HG03469 (cell line): ENCODE data around the gene U2AF1L4.

Experiments
- ATAC-seq: cut with Tn5 transposase; IDR thresholded peaks from one replicate; pipeline ENCODE4 v1.9.1; 2021; ENCODE audit warnings: mild to moderate bottlenecking, moderate library complexity, moderate number of reproducible peaks; ENCODE audit not compliant: unreplicated experiment

Gene U2AF1L4

DNA sequence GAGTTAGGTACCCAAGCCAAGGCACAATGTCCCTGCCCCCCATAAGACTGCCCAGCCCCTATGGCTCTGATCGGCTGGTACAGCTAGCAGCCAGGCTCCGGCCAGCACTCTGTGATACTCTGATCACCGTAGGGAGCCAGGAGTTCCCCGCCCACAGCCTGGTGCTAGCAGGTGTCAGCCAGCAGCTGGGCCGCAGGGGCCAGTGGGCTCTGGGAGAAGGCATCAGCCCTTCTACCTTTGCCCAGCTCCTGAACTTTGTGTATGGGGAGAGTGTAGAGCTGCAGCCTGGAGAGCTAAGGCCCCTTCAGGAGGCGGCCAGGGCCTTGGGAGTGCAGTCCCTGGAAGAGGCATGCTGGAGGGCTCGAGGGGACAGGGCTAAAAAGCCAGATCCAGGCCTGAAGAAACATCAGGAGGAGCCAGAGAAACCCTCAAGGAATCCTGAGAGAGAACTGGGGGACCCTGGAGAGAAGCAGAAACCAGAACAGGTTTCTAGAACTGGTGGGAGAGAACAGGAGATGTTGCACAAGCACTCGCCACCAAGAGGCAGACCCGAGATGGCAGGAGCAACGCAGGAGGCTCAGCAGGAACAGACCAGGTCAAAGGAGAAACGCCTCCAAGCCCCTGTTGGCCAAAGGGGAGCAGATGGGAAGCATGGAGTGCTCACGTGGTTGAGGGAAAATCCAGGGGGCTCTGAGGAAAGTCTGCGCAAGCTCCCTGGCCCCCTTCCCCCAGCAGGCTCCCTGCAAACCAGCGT is 30.4 kb downstream of the U2AF1L4 start:
- no peak for ATAC-seq

DNA sequence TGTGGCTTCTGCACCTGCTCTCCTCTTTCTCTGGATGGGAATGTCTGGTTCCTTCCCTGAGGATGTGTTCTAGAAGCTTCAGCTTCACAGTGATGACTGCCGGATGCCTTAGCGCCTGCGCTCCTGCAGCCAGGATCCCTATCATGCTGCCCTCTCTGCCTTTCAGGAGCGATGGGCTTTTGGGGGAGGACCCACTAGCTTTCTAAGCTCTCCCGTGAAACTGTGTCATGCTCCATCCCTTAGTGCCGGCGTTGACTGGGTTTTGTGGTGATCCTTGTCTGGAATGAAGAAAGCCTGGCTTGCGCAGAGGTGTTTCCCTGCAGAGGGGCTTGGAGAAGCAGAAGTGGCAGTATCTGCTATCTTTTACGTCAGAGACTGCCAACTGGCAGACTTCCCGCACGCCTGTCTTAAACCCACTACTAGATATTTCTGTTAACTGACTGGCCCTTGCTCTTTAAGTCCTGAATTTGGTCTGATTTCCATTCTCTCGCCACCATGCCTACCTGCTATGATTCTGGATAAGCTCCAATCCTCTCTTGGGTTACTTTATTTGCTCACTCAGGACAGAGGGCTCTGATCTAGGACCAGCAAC is 31.2 kb downstream of the U2AF1L4 start:
- no peak for ATAC-seq

DNA sequence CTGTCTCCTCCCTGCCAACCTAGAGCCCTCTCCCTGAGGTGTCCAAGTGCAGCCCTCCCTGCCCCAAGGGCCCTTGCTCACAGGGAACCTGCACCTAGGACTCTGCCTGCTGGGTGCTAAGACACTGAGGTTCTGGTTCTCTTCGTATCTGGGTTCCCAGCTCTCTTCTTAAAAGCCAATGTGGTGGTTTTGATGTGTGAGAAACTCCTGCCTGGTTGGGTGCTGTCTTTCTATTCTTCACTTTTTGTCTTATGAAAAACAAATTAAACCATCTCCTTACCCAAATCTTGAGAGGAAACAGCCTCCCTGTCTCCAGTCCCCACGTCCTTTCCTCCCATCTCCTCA is 31.7 kb downstream of the U2AF1L4 start:
- no peak for ATAC-seq

DNA sequence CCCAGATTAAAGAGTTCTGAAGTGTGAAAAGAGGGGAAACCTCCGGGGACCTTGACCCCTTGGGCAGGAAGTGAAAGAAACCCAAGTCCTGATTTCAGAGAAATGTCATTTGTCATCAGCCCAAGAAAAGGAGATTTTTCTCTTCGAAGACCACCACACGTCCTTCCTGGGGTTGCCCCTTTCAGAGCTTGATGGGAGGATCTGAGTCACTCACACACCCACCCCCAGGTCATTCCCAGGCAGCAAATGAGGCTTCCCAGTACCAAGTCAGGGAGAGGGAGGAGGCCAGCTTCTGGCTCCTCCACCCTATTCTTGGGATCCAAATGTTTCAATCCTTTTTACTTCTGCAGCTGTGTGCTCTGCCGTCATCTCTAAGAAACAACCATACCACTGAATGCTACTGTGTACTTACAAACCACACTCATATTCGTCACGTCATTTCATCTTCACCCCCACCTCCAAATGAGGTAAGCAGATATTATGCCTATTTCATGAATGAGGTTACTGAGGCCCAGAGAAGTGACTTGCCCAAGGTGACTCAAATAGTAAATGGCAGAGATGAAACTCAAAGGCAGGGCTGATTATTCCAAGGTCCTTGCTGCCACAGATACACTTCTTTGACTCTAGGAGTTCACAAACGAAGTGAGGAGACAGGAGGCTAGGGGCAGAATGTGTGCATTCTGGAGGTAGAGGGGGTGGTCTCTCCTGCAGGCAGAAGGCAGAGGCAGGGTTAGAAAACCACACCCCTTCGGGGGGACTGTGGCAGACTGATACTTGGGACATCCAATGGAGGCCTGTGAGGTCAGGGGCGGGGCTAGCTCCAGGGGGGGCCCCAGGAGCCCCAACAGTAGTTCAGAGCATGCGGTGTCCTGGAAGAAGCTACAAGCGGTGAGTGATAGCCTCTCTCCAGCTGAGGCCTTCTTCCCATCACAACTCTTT is 32.4 kb downstream of the U2AF1L4 start:
- ATAC-seq, result no peak

DNA sequence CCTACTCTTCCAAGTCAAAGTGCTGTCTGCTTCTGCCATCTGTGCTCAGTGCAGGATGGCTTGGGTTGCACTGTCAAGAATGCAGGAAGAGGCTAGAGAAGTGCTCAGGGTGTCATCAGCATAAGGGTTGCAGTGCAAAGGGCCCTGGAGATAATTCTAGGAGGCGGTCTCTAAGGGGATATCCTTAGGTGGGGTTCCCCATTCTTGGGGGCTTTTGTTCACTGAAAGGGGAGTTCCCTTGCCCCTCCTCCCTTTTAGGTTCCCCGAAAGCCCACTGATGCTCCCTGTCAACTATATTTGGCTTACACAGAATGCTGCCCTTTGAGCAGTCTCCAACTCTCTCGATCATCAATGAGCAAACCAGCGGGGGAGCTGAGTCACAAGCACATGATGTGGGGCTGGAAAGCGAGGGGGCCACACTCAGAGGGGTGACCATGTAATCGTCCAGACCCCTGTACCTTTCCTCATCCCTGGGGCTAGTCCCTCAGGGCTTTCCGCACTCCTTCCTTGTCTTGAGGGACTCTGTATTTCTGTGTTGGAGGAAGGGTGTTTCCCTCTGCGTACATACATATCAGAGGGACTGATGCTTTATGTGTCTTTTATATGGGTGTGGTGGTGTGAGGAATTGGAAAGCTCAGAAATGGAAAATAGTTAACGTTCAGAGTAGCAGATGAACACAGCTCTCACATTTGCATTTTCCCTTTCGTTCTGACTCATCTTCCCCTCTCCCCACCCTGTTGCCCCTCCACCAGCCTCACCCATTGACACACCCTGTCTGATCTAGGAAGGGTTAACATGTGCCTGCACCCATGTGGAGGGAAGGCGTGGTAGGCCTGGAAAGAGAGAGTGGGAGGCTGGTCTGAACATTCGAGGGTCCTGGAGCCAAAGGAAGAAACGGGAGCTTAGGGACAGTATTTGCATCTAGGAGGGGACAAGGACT is 34.2 kb downstream of the U2AF1L4 start:
- peak; percentile 24 for ATAC-seq

DNA sequence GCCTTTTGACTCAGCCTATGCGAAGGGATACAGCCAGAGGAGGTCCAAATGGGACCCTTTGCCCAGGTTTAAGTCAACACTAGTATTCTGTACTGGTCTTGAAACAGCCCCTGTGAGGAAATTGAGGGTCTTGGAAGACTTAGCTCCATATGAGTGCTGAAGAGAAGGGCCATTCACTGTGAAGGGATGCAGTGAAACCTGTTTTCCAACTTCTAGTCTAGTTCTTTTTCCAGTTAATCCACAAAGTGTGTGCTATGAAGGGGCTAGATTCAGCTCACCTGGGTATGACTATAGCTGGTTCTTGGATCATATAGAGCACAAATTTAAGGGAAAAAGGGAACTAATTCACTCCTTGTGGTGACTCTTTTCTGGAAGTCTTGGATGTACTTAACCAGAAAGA is 36.8 kb downstream of the U2AF1L4 start:
- ATAC-seq, result no peak

DNA sequence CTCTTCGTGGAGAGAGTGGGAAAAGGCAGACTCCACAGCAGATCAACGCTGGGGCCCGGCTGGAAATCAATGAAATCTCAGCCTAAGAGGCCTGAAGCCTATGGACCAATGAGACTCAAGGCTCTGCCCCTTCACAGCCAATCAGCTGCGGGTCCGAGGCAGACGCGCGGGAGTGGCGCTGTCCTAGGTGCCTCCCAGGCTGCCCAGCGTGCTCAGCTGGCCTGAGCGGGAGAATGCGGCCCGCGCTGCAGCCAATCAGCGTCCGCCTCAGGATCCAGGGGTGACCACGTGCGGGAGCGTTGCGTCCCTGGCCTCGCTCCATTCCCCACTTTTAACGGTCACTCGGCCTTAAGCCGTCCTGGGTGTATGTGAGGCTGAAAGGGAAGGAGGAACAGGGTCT is 41.0 kb downstream of the U2AF1L4 start, which contains the start of gene ZBTB32:
ZBTB32 (plus strand) TSS at position 341 of the 400 bp plus-strand sequence. CDS start 10,069 bp downstream, outside the sequence.
- ATAC-seq, result no peak

DNA sequence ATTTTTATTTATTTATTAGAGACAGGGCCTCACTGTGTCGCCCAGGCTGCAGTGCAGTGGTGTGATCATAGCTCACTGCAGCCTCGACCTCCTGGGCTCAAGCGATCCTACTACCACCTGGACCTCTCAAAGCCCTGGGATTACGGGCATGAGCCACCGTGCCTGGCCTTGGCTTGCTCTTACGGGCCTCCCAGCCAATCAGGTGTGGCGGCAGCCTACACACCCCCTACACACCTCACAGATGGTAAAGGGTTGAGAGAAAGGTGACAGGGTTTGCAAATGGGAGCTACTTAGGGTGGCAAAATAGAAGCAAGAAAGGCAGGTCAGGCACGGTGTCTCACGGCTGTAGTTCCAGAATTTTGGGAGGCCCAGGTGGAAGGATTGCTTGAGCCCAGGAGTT is 41.9 kb downstream of the U2AF1L4 start:
- ATAC-seq, result no peak

DNA sequence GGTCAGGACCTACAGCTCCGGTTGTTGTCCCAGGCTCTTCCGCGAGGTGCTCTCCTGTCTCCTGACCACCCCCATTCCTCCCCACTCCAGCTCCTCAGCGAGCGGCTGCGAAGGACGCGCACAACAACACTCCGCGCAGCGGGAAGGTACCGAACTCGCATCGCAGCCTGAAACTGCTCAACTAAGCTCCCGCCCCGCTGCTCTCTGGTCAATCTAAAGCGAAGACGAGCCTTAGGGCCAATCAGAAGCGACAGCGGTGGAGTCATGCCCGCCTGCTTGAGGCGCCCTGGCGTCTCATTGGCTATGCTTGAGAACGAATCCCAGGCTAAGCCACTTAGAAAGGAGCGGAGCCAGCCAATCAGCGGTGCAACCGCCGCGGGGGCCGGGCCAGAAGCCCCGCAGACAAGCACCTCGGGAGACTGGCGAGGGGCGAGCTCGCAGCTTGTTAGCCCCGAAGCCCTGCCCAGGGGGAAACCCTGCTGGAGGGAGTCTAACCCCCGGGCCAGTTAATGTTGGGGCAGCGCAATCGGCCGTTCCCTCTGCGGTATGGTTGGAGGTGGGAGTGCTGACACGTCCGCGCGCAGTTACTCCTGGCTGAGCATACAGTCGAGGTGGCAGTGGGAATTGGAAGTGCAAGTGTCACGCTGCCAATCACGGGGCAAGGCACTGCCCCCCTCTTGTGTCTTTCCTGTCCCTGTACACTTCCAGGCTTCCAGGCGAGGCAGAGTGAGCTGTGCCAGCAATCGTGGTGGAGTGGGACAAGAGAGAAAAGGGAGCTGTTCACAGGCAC is 42.8 kb downstream of the U2AF1L4 start:
- ATAC-seq, result peak; percentile 90

DNA sequence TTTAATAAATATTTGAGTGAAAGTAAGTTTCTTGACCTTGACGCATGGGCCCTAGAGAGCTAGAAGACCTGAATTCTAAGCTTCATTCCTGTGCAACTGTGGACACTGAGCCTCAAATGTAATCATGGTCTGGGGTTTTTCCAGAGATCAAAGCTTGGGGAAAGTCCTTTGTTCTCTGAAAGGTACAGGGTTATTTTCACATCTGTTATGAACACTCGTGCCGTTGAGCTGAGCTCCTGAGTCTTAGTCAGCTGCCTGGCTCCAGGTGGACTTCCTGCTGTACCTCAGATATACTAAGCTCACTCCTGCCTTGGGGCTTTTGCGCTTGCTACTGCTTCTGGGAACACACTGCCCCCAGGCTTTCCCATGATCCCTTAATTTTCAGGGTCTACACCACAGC is 48.4 kb downstream of the U2AF1L4 start:
- ATAC-seq, result no peak

DNA sequence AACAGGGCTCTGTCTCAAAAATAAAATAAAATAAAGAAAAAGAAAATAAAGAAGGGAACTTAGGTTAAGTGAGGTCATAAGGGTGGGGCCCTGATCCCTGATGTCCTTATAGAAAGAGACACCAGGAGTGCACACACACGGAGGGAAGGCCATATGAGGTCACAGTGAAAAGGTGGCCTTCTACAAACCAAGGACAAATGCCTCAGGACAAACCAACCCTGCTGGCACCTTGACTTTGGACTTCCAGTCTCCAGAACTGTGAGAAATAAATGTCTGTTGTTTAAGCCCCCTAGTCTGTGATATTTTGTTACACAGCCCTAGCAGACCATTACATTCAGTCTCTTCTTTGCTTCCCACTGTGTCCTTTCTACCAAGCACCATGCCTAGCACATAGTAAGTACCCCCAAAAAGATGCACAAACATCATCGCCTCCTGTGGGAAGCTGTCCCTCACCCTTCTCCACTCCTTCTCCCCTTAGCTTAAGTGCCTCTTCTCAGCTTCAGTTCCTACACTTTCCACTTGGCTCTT is 49.3 kb downstream of the U2AF1L4 start:
- no peak for ATAC-seq

DNA sequence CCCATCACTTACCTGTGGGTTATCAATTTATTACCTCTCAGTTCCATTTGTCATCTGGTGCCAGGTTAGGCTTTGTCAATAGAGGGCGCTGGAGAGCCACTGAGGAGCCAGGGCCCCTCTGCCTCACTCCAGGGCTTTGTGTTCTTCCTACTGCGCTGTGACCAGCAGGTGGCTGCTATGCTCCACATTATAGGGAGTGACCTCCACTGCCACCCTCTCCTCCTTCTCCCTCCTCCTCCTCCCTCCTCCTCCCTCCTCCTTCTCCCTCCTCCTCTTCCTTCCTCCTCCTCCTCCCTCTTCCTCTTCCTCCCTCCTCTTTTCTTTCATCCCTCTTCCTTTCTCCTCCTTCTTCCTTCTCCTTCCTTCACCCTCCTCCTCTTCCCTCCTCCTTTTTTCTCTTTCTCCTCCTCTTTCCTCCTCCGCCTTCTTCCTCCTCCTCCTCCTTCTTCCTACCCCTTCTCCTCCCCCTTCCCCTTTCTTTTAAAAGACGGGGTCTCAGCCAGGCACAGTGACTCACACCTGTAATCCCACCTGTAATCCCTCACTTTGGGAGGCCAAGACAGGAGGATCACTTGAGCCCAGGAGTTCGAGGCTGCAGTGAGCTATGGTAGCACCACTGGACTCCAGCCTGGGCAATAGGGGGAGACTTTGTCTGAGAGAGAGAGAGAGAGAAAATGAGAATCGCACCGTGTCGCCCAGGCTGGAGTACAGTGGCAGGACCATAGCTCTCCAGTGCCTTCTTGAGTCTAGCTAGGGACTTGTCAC is 51.2 kb downstream of the U2AF1L4 start:
- no peak for ATAC-seq

DNA sequence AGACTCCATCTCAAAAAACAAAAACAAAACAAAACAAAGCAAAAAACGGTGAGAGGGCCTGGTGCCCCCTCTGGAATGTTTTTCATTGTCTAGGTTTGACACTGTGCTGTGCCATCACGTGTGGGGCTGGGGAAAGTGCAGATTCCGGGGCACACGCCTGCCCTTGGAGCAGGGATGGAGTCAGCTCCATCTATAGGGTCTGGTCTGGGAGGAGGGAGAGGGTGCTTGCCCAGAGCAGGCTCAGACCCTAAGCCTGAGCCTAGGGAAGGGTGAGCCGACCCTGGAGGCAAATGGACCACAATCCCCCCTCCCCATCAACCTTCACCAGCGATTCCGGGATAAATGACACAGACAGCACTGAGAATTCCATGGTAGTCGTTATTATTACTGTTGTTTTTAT is 51.8 kb downstream of the U2AF1L4 start:
- no peak for ATAC-seq
